Esophagus squamous epithelium (tissue), 5 donors: ENCODE measurements around the gene GOLGA5. TPM values are rescaled to one million over a fixed set of nuclear protein-coding genes. Genes with fewer than 3 reads are reported as not detected.
"Not testable (repeated sequence)": the region's sequence is repeated elsewhere in the genome, so short reads cannot be mapped to it uniquely, and the experiment has no call there.

Experiments
- DNase-seq: peaks from one replicate; lab custom pipeline; 2025; lab: John Stamatoyannopoulos, UW
- H3K27ac ChIP-seq, 4 donors: fragments of 200-600 bp; sonication (generic); one replicate each; pipeline ENCODE4 v1.5.1; 2016 to 2019; ENCODE audit warnings: mild to moderate bottlenecking in 1 of 4
- H3K27me3 ChIP-seq, 4 donors: fragments of 200-600 bp; sonication (generic); 1 replicate in 3 of 4; 2 replicates in 1 of 4; pipeline versions ENCODE4 v1.5.1 to v1.6.0; 2017 to 2021; ENCODE audit warnings: antibody characterized with exemption in 1 of 4
- H3K36me3 ChIP-seq, 3 donors: fragments of 200-600 bp; sonication (generic); one replicate each; pipeline ENCODE4 v1.5.1; 2016 to 2019
- H3K4me1 ChIP-seq, 3 donors: fragments of 200-600 bp; sonication (generic); one replicate each; pipeline ENCODE4 v1.5.1; 2017 to 2019
- H3K4me3 ChIP-seq, 4 donors: fragments of 200-600 bp; sonication (generic); 1 replicate in 3 of 4; 2 replicates in 1 of 4; pipeline ENCODE4 v1.5.1; 2016 to 2019; ENCODE audit warnings: mild to moderate bottlenecking in 2 of 4, moderate library complexity in 1 of 4
- H3K9me3 ChIP-seq, 3 donors: fragments of 200-600 bp; sonication (generic); one replicate each; pipeline ENCODE4 v1.5.1; 2016 to 2019
- POLR2A ChIP-seq, 4 donors: fragments of 450-650 bp; IDR thresholded peaks; one replicate each; pipeline ENCODE4 v1.6.1; 2017; ENCODE audit warnings: antibody characterized with exemption in 4 of 4, mild to moderate bottlenecking in 4 of 4, moderate library complexity in 3 of 4
- WGBS, 2 donors: methylation state at CpG; one replicate each; pipeline ENCODE4 v1.1.5; 2018; 5-methylcytosine and 5-hydroxymethylcytosine counted together
- intact Hi-C: fragments of 100-400 bp; cut with DNase I; formaldehyde crosslinking; loops from one replicate; pipeline ENCODE4 v1.15.0; 2022
- total RNA-seq, 4 donors: library from RNA; depleted of rRNA; stranded (reverse); fragments of >200 nt; gene quantifications; one replicate each; pipeline ENCODE4 v1.1.0, GENCODE V29; 2016
- TF ChIP-seq, protein P1 (sequence below), 6 experiments: fragments of 450-650 bp in 4 of 6; fragments of 200-600 bp in 2 of 6; sonication (generic) in 2 of 6; IDR thresholded peaks; one replicate each; pipeline ENCODE4 v1.5.1; 2016 to 2019; ENCODE audit warnings: antibody characterized with exemption in 6 of 6, mild to moderate bottlenecking in 4 of 6, moderate library complexity in 4 of 6
- donor health status: DM: yes; HTN: yes; CAD: no.

GOLGA5 gene
- total RNA-seq, 4 donors from 2014 or later: 23.2 to 37.2 (median 31.7) TPM

DNA sequence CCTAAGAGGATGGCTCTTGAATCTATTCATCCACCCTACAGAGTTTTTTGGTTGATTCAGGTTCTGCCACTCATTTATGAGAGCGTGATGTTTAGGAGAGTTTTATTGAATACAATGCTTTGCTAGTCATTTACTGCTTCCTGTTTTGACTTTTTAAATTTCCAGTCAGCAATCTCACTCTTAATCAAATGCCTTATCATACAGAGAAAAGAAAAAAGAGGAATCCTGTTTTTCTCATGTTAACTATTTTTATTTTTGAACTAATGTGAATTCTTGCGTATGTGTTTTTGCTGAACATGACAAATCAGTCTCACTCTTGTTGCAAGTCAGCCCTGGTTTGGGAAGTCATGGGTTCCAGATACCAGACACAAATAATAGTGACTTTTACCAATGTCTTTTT, 23.6 kb upstream of the GOLGA5 start:
- DNase-seq: no peak
- Histone ChIP-seq H3K9me3 (no peaks in the 10 kb centered on the region), H3K36me3 (no peaks in the 10 kb centered on the region), H3K27me3 (no peaks in the 10 kb centered on the region), H3K4me3 (no peak overlapping the region), H3K4me1 (no peaks in the 10 kb centered on the region), H3K27ac (no peak overlapping the region)
- intact Hi-C loops: no loop called here
- TF ChIP-seq POLR2A (IDR thresholded peaks at IDR 0.05): no peak
- TF ChIP-seq, protein P1, sequence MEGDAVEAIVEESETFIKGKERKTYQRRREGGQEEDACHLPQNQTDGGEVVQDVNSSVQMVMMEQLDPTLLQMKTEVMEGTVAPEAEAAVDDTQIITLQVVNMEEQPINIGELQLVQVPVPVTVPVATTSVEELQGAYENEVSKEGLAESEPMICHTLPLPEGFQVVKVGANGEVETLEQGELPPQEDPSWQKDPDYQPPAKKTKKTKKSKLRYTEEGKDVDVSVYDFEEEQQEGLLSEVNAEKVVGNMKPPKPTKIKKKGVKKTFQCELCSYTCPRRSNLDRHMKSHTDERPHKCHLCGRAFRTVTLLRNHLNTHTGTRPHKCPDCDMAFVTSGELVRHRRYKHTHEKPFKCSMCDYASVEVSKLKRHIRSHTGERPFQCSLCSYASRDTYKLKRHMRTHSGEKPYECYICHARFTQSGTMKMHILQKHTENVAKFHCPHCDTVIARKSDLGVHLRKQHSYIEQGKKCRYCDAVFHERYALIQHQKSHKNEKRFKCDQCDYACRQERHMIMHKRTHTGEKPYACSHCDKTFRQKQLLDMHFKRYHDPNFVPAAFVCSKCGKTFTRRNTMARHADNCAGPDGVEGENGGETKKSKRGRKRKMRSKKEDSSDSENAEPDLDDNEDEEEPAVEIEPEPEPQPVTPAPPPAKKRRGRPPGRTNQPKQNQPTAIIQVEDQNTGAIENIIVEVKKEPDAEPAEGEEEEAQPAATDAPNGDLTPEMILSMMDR (IDR thresholded peaks at IDR 0.05): no peak
- WGBS, 2 donors: 57 to 69% methylated on average over 2 of the region's 2 CpGs

DNA sequence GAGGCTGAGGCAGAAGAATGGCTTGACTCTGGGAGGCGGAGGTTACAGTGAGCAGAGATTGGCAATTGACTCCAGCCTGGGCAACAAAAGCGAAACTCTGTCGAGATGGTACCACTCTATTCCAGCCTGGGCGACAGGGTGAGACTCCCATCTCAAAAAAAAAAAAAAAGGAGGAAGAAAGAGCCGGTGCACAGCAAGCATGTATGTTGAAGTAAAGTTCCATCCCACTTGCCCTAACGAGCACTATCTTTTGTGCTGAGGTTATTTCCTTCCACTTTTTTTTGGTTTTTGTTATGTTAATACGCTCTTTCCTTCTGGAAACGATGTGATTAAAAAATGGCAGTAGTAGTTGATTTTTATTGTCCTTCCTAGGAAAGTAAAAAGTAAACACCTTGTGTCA, 19.5 kb upstream of the GOLGA5 start:
- intact Hi-C loops: no loop called here
- no peak overlapping the region for H3K27ac ChIP-seq

DNA sequence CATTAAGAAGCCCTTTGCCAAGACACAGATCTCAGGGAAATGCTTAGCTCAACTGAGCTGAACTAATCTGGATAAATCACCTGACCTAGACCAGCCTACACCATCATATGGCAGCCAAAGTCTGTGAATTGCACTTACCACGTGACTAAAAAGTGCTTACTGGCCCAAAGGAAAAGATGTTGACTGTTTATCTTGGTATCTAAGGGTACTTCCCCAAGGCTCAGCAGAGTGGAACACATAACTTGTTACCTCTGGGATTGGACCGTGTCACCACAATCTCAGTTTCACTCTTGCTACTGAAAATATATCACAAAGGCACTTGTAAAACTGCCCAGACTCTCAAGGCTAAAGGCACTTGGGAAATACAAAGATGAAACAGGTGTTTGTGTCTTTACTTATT, 18.8 kb upstream of the GOLGA5 start:
- H3K9me3 ChIP-seq, DNase-seq, H3K27me3 ChIP-seq, H3K4me3 ChIP-seq, intact Hi-C loops, H3K4me1 ChIP-seq, H3K36me3 ChIP-seq: not testable (repeated sequence)
- peak overlapping the region in 1 of 4 donors; percentile 34 for H3K27ac ChIP-seq
- 10 to 14% methylated on average over 1 to 2 of the region's 2 CpGs for WGBS, 2 donors

More for the DNA sequence above, 19.5 kb upstream of the GOLGA5 start:
- WGBS, 2 donors: 74 to 77% methylated on average over 8 of the region's 8 CpGs
- Histone ChIP-seq H3K4me3 (no peak overlapping the region), H3K4me1 (no peaks in the 10 kb centered on the region), H3K27me3 (no peaks in the 10 kb centered on the region), H3K9me3 (no peaks in the 10 kb centered on the region), H3K36me3 (no peaks in the 10 kb centered on the region)
- TF ChIP-seq, protein P1 (IDR thresholded peaks at IDR 0.05): no peak
- TF ChIP-seq POLR2A (IDR thresholded peaks at IDR 0.05): no peak
- DNase-seq: no peak

DNA sequence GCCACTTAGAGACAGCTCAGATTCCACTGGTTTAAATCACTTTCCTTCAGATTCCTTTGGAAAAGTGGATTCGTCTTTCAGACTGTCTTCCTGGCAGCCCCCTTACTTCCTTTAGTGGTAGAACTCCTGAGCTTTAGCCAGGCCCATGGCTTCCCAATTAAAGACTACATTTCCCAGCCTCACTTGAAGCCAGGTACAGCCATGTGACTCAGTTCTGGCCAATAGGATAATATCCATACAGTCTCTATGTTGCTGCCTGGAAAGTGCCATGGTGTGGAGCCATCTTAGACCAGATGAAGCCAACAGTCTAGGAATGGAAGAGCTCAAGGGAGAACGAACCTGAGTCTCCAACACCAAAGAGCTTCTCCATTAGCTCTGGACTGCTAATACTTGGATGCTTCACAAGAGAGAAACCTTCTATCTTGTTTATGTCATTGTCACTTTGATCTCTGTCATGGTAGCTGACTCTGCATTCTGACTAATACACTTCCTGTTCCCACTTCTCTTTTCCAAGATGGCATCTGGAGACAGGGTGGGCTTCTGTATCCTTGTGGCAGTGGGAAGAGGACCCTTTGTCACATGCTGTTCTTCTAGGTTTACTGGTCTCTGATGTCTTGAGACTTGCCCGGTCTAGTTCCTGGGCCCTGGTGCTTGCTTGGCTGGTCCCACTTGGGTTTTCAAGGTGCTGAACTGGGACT, 15.1 kb upstream of the GOLGA5 start:
- 94 to 100% methylated on average over 2 of the region's 3 CpGs for whole genome bisulfite sequencing, 2 donors
- not testable (repeated sequence) for DNase-seq

DNA sequence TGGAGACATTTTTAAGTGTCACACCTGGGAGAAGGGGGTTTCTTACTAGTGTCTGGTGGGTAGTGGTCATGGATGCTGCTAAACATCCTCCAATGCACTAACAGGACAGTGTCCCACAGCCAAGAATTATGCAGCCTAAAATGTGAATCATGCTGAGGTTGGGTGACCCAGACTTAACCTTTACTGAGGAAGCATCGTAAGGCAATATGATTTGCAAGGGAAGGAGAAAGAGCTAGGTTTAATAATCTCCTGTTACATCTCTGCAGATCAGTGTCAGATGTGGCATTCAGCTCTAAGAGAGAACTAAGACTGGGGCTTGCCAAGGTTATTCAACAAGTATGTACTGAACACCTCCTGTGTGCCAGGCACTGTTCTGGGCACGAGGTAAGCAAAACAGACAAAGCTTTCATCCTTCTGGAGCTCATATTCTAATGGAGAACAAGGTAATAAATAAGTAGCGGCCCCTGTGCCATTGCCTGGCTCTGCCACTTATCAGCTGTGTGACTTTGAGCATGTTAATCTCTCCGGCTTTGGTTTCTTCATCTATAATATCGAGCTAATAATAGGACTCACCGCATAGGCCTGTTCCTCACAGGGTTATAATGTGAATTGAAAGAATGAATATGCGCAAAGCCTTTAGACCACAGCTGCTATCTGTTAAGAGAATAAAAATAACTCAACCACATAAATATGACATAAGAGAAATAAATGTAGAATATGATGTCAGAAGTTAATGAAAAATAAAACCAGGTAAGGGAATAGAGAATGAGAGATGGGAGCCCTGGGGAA, 13.5 kb upstream of the GOLGA5 start:
- Histone ChIP-seq H3K4me1 (peaks cover 0 to 3% (median 0%) of the 10 kb centered on the region in 3 donors), H3K27ac (no peak overlapping the region), H3K9me3 (no peaks in the 10 kb centered on the region), H3K36me3 (no peaks in the 10 kb centered on the region), H3K27me3 (no peaks in the 10 kb centered on the region), H3K4me3 (no peak overlapping the region)
- no peak for TF ChIP-seq POLR2A (IDR thresholded peaks at IDR 0.05)
- TF ChIP-seq, protein P1 (IDR thresholded peaks at IDR 0.05): no peak
- 65 to 83% methylated on average over 6 to 7 of the region's 7 CpGs for WGBS, 2 donors
- DNase-seq: no peak
- intact Hi-C loops: loop anchor here (10.0 kb wide), 2 partner anchors 66 to 96 kb away; no protein-coding TSS in a partner anchor

More for the DNA sequence above, 15.1 kb upstream of the GOLGA5 start:
- H3K27ac ChIP-seq, H3K4me1 ChIP-seq, H3K27me3 ChIP-seq, H3K9me3 ChIP-seq, H3K4me3 ChIP-seq, H3K36me3 ChIP-seq, intact Hi-C loops: not testable (repeated sequence)

DNA sequence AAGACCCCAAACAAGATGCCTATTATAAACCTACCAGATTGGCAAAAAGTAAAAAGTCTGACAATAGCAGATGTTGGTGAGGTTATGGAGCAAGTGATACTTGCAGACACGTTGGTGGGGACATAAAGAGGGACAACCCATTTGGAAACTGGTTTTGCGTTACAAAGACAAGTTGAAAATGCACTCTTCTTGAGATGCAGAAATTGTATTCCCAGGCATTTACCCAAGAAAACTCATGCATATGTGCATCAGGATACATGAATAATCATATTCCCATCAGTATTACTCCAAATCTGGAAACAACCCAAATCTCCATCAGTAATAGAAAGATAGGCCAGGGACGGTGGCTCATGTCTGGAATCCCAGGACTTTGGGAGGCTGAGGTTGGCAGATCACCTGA, 12.8 kb upstream of the GOLGA5 start:
- intact Hi-C loops: loop anchor here (10.0 kb wide), 2 partner anchors 67 to 97 kb away; no protein-coding TSS in a partner anchor
- 69% methylated on average over 2 to 3 of the region's 3 CpGs for WGBS, 2 donors
- H3K4me1 ChIP-seq: peaks cover 0 to 9% (median 0%) of the 10 kb centered on the region in 3 donors
- no peaks in the 10 kb centered on the region for H3K36me3 ChIP-seq
- no peaks in the 10 kb centered on the region for H3K27me3 ChIP-seq
- no peak for DNase-seq
- H3K4me3 ChIP-seq: no peak overlapping the region
- TF ChIP-seq, protein P1 (IDR thresholded peaks at IDR 0.05): no peak
- TF ChIP-seq POLR2A (IDR thresholded peaks at IDR 0.05): no peak
- H3K27ac ChIP-seq: no peak overlapping the region
- H3K9me3 ChIP-seq: no peaks in the 10 kb centered on the region
